OCI-LY7 (cell line): ENCODE results near the gene ASB13. TPM values are rescaled to one million over a fixed set of nuclear protein-coding genes. Genes with fewer than 3 reads are reported as not detected.
"Not testable (repeated sequence)": the region's sequence is repeated elsewhere in the genome, so short reads cannot be mapped to it uniquely, and the experiment has no call there.

Experiments used
- BruUV-seq: library from RNA; stranded (reverse); fragments of 400-500 nt; replicated peaks from 2 replicates; lab custom pipeline; 2021; lab: Mats Ljungman, UMichigan
- CTCF ChIA-PET: fragments of 300-600 bp; sonication (Branson Sonifier 250); formaldehyde crosslinking; loops from one replicate; lab custom pipeline; 2022; ENCODE audit warnings: antibody characterized with exemption; ENCODE audit not compliant: unreplicated experiment; lab: Charles Lee
- POLR2A ChIA-PET: fragments of 300-600 bp; sonication (Branson Sonifier 250); formaldehyde crosslinking; loops from one replicate; lab custom pipeline; 2022; ENCODE audit warnings: antibody characterized with exemption; lab: Charles Lee
- DNase-seq: peaks from one replicate; pipeline ENCODE4 v3.0.0-alpha.2; 2015; ENCODE audit warnings: low spot score
- H2AFZ ChIP-seq: fragments of 200-600 bp; sonication (generic), shearing (Covaris generic); 2 replicates; pipeline ENCODE4 v1.6.1; 2014; ENCODE audit warnings: mild to moderate bottlenecking, antibody characterized with exemption, low read length, moderate library complexity
- H3K27ac ChIP-seq: fragments of 200-600 bp; sonication (generic); 2 replicates; pipeline ENCODE4 v1.5.1; 2014; ENCODE audit warnings: mixed run types, low read depth, mild to moderate bottlenecking, moderate library complexity, low read length, inconsistent platforms; ENCODE audit not compliant: poor library complexity, severe bottlenecking
- H3K36me3 ChIP-seq: fragments of 200-600 bp; sonication (generic); 2 replicates; pipeline ENCODE4 v1.6.1; 2014; ENCODE audit warnings: mild to moderate bottlenecking, antibody characterized with exemption, low read length, moderate library complexity, mixed read lengths; ENCODE audit not compliant: insufficient read depth
- H3K4me1 ChIP-seq: fragments of 200-600 bp; sonication (generic); 2 replicates; pipeline ENCODE4 v1.5.1; 2014; ENCODE audit warnings: mild to moderate bottlenecking, low read length; ENCODE audit not compliant: insufficient read depth, poor library complexity, severe bottlenecking
- H3K4me2 ChIP-seq: fragments of 200-600 bp; sonication (generic); 2 replicates; pipeline ENCODE4 v1.6.1; 2014; ENCODE audit warnings: mild to moderate bottlenecking, low read length
- H3K4me3 ChIP-seq: fragments of 200-600 bp; sonication (generic); 2 replicates; pipeline ENCODE4 v1.5.1; 2014; ENCODE audit warnings: mild to moderate bottlenecking, low read depth, low read length; ENCODE audit not compliant: poor library complexity, severe bottlenecking
- H3K79me2 ChIP-seq: fragments of 200-600 bp; sonication (generic); 2 replicates; pipeline ENCODE4 v1.6.1; 2016; ENCODE audit warnings: low read depth, mild to moderate bottlenecking, low read length, moderate library complexity, mixed read lengths; ENCODE audit not compliant: insufficient read depth
- H3K9me2 ChIP-seq: fragments of 200-600 bp; sonication (generic); 2 replicates; pipeline ENCODE4 v1.6.1; 2016; ENCODE audit warnings: mild to moderate bottlenecking, low read length, mixed read lengths; ENCODE audit not compliant: insufficient read depth
- H3K9me3 ChIP-seq: fragments of 200-600 bp; sonication (generic); 2 replicates; pipeline ENCODE4 v1.6.1; 2014; ENCODE audit warnings: mild to moderate bottlenecking, mixed run types, low read length, mixed read lengths
- H4K20me1 ChIP-seq: fragments of 200-600 bp; sonication (generic); 2 replicates; pipeline ENCODE4 v1.6.1; 2014; ENCODE audit warnings: mild to moderate bottlenecking, antibody characterized with exemption, low read length, moderate library complexity, mixed read lengths; ENCODE audit not compliant: insufficient read depth
- EZH2phosphoT487 ChIP-seq: fragments of 200-600 bp; sonication (generic); IDR thresholded peaks from 2 replicates; pipeline ENCODE4 v1.6.1; 2018; ENCODE audit warnings: low read depth, borderline replicate concordance, mild to moderate bottlenecking, mixed run types, antibody characterized with exemption, low read length, moderate library complexity, mixed read lengths
- intact Hi-C: fragments of 100-400 bp; cut with micrococcal nuclease; formaldehyde crosslinking; loops from one replicate; pipeline ENCODE4 v1.10.0; 2022; ENCODE audit not compliant: unreplicated experiment
- total RNA-seq, 2 experiments: library from RNA; depleted of rRNA in 1 of 2; stranded (reverse); fragments of >200 nt in 1 of 2; shearing (Covaris generic) in 1 of 2; gene quantifications; 2 replicates each; pipeline ENCODE4 v1.2.3, GENCODE V29; 2014 to 2022
- TF ChIP-seq, protein P1 (sequence below): fragments of 200-600 bp; sonication (generic); conservative IDR thresholded peaks from 2 replicates; pipeline ENCODE4 v1.5.1; 2014; ENCODE audit warnings: mild to moderate bottlenecking, antibody characterized with exemption, low read length, moderate library complexity, mixed read lengths

Gene ASB13
- total RNA-seq, 2 experiments from 2014 or later: 25.6 to 108 TPM

DNA sequence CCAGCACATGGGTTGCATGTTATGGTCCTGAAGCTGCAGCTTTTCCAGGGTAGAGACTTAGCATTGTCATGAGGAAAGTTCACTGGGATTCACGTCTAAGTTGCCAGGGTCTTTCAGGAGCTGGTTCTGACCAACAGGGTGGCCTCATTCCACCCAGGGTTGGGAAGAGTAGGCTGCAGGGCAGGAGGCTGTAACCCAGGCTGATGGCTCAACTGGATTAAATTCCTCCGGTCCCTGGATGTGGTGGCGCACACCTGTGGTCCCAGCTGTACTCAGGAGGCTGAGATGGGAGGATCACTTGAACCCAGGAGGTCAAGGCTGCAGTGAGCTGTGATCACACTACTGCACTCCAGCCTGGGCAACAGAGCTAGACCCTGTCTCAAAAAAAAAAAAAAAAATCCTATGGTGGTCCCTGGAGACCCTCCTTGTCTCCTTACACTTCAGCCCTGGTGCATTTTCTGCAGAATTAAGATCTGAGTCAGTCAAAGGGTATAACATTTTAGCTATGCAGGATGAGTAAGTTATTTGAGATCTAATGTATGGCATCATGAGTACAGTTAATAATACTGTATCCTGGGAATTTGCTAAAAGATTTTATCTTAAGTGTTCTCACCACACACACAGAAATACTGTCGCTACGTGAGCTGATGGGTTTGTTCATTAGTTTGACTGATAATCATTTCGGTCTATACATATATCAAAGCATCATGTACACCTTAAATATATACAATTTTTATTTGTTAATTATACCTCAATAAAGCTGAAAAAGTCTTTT lies 44.0 kb downstream of the ASB13 start:
- no peak for TF ChIP-seq EZH2phosphoT487
- TF ChIP-seq, protein P1, sequence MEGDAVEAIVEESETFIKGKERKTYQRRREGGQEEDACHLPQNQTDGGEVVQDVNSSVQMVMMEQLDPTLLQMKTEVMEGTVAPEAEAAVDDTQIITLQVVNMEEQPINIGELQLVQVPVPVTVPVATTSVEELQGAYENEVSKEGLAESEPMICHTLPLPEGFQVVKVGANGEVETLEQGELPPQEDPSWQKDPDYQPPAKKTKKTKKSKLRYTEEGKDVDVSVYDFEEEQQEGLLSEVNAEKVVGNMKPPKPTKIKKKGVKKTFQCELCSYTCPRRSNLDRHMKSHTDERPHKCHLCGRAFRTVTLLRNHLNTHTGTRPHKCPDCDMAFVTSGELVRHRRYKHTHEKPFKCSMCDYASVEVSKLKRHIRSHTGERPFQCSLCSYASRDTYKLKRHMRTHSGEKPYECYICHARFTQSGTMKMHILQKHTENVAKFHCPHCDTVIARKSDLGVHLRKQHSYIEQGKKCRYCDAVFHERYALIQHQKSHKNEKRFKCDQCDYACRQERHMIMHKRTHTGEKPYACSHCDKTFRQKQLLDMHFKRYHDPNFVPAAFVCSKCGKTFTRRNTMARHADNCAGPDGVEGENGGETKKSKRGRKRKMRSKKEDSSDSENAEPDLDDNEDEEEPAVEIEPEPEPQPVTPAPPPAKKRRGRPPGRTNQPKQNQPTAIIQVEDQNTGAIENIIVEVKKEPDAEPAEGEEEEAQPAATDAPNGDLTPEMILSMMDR: no peak
- no peak overlapping the region for H3K4me2 ChIP-seq
- intact Hi-C loops: loop anchor here (2.0 kb wide), 1 partner anchor 36 kb away; no protein-coding TSS in a partner anchor
- no peak overlapping the region for H2AFZ ChIP-seq
- ChIA-PET POLR2A (interaction anchor here (0.6 to 2.6 kb wide), 12 partner anchors 32 to 198 kb away, joined by 3 to 7 read pairs (median 3); no protein-coding TSS in a partner anchor), CTCF (interaction anchor here (0.5 to 2.1 kb wide), 10 partner anchors 8 to 188 kb away, joined by 3 to 13 read pairs (median 4); no protein-coding TSS in a partner anchor)
- no peak overlapping the region for H3K4me3 ChIP-seq
- peaks cover 6% of the 10 kb centered on the region for H3K4me1 ChIP-seq
- no peak overlapping the region for H3K27ac ChIP-seq
- DNase-seq: no peak
- no peaks in the 10 kb centered on the region for H3K36me3 ChIP-seq
- no peaks in the 10 kb centered on the region for H3K79me2 ChIP-seq
- H4K20me1 ChIP-seq: no peaks in the 10 kb centered on the region
- no TSS peak for BruUV-seq
- H3K9me3 ChIP-seq: no peaks in the 10 kb centered on the region
- no peaks in the 10 kb centered on the region for H3K9me2 ChIP-seq

DNA sequence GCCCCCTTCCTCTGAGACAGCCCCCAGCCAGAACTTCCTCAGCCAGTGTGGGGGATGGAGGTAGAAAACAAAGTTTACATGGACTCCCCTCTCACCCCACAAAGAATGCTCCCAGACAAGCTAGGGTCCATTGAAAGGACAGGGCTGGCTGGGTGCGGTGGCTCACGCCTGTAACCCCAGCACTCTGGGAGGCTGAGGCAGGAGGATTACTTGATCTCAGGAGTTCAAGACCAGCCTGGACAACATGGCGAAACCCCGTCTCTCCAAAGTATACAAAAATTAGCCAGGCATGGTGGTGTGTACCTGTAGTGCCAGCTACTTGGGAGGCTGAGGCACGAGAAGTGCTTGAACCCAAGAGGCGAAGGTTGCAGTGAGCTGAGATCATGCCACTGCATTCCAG lies 45.0 kb downstream of the ASB13 start:
- CTCF ChIA-PET, intact Hi-C loops: not testable (repeated sequence)
- POLR2A ChIA-PET: interaction anchor here (1.6 kb wide), 1 partner anchor 187 kb away, joined by 3 read pairs; no protein-coding TSS in a partner anchor

DNA sequence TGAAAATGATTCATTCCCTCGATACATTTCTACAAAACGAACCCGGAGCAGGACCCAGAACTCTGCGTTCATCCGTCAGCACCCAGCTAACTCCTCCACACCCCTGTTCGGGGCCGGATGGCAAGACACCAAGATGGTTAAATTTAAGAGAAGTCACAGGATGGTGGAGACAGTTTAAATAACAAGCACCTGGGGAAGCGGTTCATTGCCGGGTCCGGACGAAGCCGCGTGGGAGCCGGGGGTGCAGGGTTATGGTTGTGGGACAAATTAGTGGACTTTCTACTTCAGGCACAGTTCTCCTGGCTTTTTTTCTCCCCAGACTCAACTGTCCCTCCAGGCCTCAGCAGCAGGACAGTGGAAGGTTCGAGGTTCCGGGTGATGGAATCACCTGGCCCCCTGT lies 45.4 kb downstream of the ASB13 start:
- TF ChIP-seq, protein P1: no peak
- TF ChIP-seq EZH2phosphoT487: no peak
- H2AFZ ChIP-seq: no peak overlapping the region
- intact Hi-C loops: no loop called here
- no peaks in the 10 kb centered on the region for H3K9me2 ChIP-seq
- no peaks in the 10 kb centered on the region for H4K20me1 ChIP-seq
- ChIA-PET POLR2A (interaction anchor here (1.6 kb wide), 1 partner anchor 187 kb away, joined by 3 read pairs; no protein-coding TSS in a partner anchor), CTCF (no interaction called here)
- no peaks in the 10 kb centered on the region for H3K36me3 ChIP-seq
- H3K9me3 ChIP-seq: no peaks in the 10 kb centered on the region
- peaks cover 6% of the 10 kb centered on the region for H3K4me1 ChIP-seq
- no peak overlapping the region for H3K4me3 ChIP-seq
- H3K79me2 ChIP-seq: no peaks in the 10 kb centered on the region
- H3K4me2 ChIP-seq: no peak overlapping the region
- no peak overlapping the region for H3K27ac ChIP-seq
- no peak for DNase-seq
- no TSS peak for BruUV-seq

More for the DNA sequence above, 45.0 kb downstream of the ASB13 start:
- H3K79me2 ChIP-seq, H3K9me3 ChIP-seq, BruUV-seq, H3K36me3 ChIP-seq, H2AFZ ChIP-seq, DNase-seq, H4K20me1 ChIP-seq, H3K4me3 ChIP-seq, H3K27ac ChIP-seq, H3K4me2 ChIP-seq, H3K9me2 ChIP-seq, H3K4me1 ChIP-seq: not testable (repeated sequence)
